HepG2 (cell line): ENCODE measurements around the gene JMJD8. TPM values are rescaled to one million over a fixed set of nuclear protein-coding genes. Genes with fewer than 3 reads are reported as not detected.

Experiments used
- AKAP8 ChIP-seq: sonication (generic); formaldehyde crosslinking; IDR thresholded peaks from 2 replicates; pipeline ENCODE4 v1.5.1; 2020; ENCODE audit warnings: mild to moderate bottlenecking, missing genetic modification reagents
- EHMT2 ChIP-seq: fragments of 200-600 bp; sonication (generic); IDR thresholded peaks from 2 replicates; pipeline ENCODE4 v1.7.0; 2017; ENCODE audit warnings: antibody characterized with exemption, low read depth, low read length, borderline replicate concordance
- KAT7 ChIP-seq: IDR thresholded peaks from 2 replicates; pipeline ENCODE4 v1.6.1; 2018; ENCODE audit warnings: borderline replicate concordance, missing compliant biosample characterization
- MEIS1 ChIP-seq: sonication (generic); formaldehyde crosslinking; IDR thresholded peaks from 2 replicates; pipeline ENCODE4 v1.9.0; 2021; ENCODE audit warnings: mild to moderate bottlenecking, missing genetic modification reagents, moderate library complexity, borderline replicate concordance
- NKX3-1 ChIP-seq: sonication (generic); formaldehyde crosslinking; IDR thresholded peaks from 2 replicates; pipeline ENCODE4 v1.5.0; 2020; ENCODE audit warnings: missing genetic modification reagents
- RORA ChIP-seq: sonication (generic); formaldehyde crosslinking; IDR thresholded peaks from 2 replicates; pipeline ENCODE4 v1.5.0; 2020; ENCODE audit warnings: mild to moderate bottlenecking, missing genetic modification reagents, moderate library complexity
- SP1 ChIP-seq, 2 experiments: fragments of 450-650 bp in 1 of 2; sonication (generic) in 1 of 2; formaldehyde crosslinking in 1 of 2; IDR thresholded peaks; 2 replicates each; pipeline versions ENCODE4 v1.4.0 to v1.6.1; 2016 to 2020; ENCODE audit warnings: missing genetic modification reagents in 1 of 2
- ZNF589 ChIP-seq: sonication (generic); formaldehyde crosslinking; conservative IDR thresholded peaks from 2 replicates; pipeline ENCODE4 v1.8.0; 2022; ENCODE audit warnings: mild to moderate bottlenecking, moderate library complexity, missing genetic modification reagents
- ZNF709 ChIP-seq: sonication (generic); formaldehyde crosslinking; IDR thresholded peaks from 2 replicates; pipeline ENCODE4 v1.5.0; 2020; ENCODE audit warnings: mild to moderate bottlenecking, missing genetic modification reagents
- ZSCAN20 ChIP-seq: sonication (generic); formaldehyde crosslinking; IDR thresholded peaks from 2 replicates; pipeline ENCODE4 v1.4.0; 2020; ENCODE audit warnings: missing genetic modification reagents, mild to moderate bottlenecking, borderline replicate concordance
- polyA plus RNA-seq, 8 experiments: library from polyadenylated mRNA; depleted of rRNA in 3 of 8; stranded (reverse) in 7 of 8; unstranded in 1 of 8; fragments of >200 nt; fragmentation: Illumina TruSeq in 4 of 8; extraction: Trizol in 4 of 8; gene quantifications; 2 replicates each; pipeline versions ENCODE4 v1.2.1 to v1.2.3, GENCODE V29; 2011 to 2016; ENCODE audit warnings: low read depth in 4 of 8, missing spikeins in 1 of 8, mixed read lengths in 1 of 8; ENCODE audit not compliant: insufficient read depth in 1 of 8
- total RNA-seq, 5 experiments: library from RNA; depleted of rRNA; stranded (reverse); fragments of >200 nt; fragmentation: Illumina TruSeq; extraction: Trizol; gene quantifications; 2 replicates each; pipeline ENCODE4 v1.2.3, GENCODE V29; 2016; ENCODE audit warnings: low read depth in 1 of 5
- TF ChIP-seq, protein P1 (sequence below): sonication (generic); formaldehyde crosslinking; IDR thresholded peaks from 2 replicates; pipeline ENCODE4 v1.4.0; 2020; ENCODE audit warnings: missing genetic modification reagents
- TF ChIP-seq, protein P2 (sequence below): conservative IDR thresholded peaks from 2 replicates; pipeline ENCODE4 v1.6.1; 2018; ENCODE audit warnings: missing genetic modification reagents
- TF ChIP-seq, protein P3 (sequence below): fragments of 450-650 bp; IDR thresholded peaks from 2 replicates; pipeline ENCODE4 v1.6.1; 2016
- TF ChIP-seq, protein P4 (sequence below): sonication (generic); formaldehyde crosslinking; IDR thresholded peaks from 2 replicates; pipeline ENCODE4 v1.4.0; 2020; ENCODE audit warnings: mild to moderate bottlenecking, missing genetic modification reagents
- TF ChIP-seq, protein P5 (sequence below): sonication (generic); formaldehyde crosslinking; IDR thresholded peaks from 2 replicates; pipeline ENCODE4 v1.4.0; 2020; ENCODE audit warnings: mild to moderate bottlenecking, missing genetic modification reagents
- TF ChIP-seq, protein P6 (sequence below): sonication (generic); IDR thresholded peaks from 2 replicates; pipeline ENCODE4 v1.6.1; 2016; ENCODE audit warnings: low read depth, borderline replicate concordance

Gene JMJD8
- total and polyA plus RNA-seq, 2 of the 13 experiments (the other 11 are each of a cell fraction or from before 2014, with no cell fraction given): 2.6 to 11.8 TPM

DNA sequence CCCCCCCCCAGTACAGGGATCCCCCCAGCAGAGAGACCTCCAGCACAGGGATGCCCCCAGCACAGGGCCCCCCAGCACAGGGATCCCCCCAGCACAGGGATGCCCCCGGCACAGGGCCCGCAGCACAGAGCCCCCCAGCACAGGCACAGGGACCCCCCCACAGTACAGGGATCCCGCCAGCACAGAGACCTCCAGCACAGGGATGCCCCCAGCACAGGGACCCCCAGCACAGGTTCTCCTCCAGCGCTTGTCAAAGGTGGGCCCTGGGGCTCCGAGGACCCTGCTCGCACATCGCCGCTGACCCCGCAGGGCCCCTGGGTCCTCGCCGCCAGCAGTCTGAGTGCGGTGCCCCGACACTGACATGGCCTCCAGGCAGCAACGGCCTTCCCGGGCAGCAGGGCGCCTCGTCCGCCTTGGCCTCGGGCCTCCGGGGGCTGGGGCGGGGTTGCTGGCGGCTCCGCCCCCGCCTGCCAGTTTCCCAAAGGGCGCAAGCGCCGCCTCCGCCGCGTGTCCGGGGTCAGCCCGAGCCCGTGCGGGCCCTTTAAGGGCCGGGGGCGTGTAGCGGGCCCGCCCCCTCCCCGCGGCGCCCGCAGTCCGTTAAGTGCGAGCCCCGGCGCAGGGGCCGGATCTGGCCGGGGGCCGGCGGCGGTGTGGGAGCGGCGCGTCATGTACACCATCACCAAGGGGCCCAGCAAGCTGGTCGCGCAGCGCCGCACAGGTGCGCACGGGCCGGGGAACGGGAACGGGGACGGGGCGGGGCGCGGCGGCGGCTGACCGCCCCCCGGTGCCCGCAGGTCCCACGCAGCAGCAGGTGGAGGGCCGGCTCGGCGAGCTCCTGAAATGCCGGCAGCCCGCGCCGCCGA is 42.6 kb downstream of the JMJD8 start, which contains the start of gene MCRIP2 (continued):
- TF ChIP-seq, protein P1, sequence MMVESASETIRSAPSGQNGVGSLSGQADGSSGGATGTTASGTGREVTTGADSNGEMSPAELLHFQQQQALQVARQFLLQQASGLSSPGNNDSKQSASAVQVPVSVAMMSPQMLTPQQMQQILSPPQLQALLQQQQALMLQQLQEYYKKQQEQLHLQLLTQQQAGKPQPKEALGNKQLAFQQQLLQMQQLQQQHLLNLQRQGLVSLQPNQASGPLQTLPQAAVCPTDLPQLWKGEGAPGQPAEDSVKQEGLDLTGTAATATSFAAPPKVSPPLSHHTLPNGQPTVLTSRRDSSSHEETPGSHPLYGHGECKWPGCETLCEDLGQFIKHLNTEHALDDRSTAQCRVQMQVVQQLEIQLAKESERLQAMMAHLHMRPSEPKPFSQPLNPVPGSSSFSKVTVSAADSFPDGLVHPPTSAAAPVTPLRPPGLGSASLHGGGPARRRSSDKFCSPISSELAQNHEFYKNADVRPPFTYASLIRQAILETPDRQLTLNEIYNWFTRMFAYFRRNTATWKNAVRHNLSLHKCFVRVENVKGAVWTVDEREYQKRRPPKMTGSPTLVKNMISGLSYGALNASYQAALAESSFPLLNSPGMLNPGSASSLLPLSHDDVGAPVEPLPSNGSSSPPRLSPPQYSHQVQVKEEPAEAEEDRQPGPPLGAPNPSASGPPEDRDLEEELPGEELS (CRISPR knock-in tag): peak; percentile 53; the same call in 1 of the 2 replicates
- 0 out of 2 replicates have a peak, but pooled peaks have one; percentile 4 for TF ChIP-seq RORA (CRISPR knock-in tag)
- TF ChIP-seq, protein P2, sequence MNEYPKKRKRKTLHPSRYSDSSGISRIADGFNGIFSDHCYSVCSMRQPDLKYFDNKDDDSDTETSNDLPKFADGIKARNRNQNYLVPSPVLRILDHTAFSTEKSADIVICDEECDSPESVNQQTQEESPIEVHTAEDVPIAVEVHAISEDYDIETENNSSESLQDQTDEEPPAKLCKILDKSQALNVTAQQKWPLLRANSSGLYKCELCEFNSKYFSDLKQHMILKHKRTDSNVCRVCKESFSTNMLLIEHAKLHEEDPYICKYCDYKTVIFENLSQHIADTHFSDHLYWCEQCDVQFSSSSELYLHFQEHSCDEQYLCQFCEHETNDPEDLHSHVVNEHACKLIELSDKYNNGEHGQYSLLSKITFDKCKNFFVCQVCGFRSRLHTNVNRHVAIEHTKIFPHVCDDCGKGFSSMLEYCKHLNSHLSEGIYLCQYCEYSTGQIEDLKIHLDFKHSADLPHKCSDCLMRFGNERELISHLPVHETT (CRISPR knock-in tag): no peak; the same call in 1 of the 2 replicates
- TF ChIP-seq, protein P3, sequence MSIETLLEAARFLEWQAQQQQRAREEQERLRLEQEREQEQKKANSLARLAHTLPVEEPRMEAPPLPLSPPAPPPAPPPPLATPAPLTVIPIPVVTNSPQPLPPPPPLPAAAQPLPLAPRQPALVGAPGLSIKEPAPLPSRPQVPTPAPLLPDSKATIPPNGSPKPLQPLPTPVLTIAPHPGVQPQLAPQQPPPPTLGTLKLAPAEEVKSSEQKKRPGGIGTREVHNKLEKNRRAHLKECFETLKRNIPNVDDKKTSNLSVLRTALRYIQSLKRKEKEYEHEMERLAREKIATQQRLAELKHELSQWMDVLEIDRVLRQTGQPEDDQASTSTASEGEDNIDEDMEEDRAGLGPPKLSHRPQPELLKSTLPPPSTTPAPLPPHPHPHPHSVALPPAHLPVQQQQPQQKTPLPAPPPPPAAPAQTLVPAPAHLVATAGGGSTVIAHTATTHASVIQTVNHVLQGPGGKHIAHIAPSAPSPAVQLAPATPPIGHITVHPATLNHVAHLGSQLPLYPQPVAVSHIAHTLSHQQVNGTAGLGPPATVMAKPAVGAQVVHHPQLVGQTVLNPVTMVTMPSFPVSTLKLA: no peak
- no peak for TF ChIP-seq EHMT2
- no peak for TF ChIP-seq ZSCAN20 (CRISPR knock-in tag)
- TF ChIP-seq, protein P4, sequence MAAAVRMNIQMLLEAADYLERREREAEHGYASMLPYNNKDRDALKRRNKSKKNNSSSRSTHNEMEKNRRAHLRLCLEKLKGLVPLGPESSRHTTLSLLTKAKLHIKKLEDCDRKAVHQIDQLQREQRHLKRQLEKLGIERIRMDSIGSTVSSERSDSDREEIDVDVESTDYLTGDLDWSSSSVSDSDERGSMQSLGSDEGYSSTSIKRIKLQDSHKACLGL: peak; percentile 44; the same call in 1 of the 2 replicates
- TF ChIP-seq SP1 (IDR thresholded peaks at IDR 0.05): no peak
- TF ChIP-seq SP1 (CRISPR knock-in tag; IDR thresholded peaks at IDR 0.05): peak; percentile 77
- TF ChIP-seq, protein P5, sequence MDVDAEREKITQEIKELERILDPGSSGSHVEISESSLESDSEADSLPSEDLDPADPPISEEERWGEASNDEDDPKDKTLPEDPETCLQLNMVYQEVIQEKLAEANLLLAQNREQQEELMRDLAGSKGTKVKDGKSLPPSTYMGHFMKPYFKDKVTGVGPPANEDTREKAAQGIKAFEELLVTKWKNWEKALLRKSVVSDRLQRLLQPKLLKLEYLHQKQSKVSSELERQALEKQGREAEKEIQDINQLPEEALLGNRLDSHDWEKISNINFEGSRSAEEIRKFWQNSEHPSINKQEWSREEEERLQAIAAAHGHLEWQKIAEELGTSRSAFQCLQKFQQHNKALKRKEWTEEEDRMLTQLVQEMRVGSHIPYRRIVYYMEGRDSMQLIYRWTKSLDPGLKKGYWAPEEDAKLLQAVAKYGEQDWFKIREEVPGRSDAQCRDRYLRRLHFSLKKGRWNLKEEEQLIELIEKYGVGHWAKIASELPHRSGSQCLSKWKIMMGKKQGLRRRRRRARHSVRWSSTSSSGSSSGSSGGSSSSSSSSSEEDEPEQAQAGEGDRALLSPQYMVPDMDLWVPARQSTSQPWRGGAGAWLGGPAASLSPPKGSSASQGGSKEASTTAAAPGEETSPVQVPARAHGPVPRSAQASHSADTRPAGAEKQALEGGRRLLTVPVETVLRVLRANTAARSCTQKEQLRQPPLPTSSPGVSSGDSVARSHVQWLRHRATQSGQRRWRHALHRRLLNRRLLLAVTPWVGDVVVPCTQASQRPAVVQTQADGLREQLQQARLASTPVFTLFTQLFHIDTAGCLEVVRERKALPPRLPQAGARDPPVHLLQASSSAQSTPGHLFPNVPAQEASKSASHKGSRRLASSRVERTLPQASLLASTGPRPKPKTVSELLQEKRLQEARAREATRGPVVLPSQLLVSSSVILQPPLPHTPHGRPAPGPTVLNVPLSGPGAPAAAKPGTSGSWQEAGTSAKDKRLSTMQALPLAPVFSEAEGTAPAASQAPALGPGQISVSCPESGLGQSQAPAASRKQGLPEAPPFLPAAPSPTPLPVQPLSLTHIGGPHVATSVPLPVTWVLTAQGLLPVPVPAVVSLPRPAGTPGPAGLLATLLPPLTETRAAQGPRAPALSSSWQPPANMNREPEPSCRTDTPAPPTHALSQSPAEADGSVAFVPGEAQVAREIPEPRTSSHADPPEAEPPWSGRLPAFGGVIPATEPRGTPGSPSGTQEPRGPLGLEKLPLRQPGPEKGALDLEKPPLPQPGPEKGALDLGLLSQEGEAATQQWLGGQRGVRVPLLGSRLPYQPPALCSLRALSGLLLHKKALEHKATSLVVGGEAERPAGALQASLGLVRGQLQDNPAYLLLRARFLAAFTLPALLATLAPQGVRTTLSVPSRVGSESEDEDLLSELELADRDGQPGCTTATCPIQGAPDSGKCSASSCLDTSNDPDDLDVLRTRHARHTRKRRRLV: no peak
- peak; percentile 72; the same call in 1 of the 2 replicates for TF ChIP-seq ZNF709 (CRISPR knock-in tag)
- peak; percentile 86 for TF ChIP-seq ZNF589 (CRISPR knock-in tag)
- TF ChIP-seq NKX3-1 (CRISPR knock-in tag): 0 out of 2 replicates have a peak, but pooled peaks have one; percentile 13
- TF ChIP-seq, protein P6, sequence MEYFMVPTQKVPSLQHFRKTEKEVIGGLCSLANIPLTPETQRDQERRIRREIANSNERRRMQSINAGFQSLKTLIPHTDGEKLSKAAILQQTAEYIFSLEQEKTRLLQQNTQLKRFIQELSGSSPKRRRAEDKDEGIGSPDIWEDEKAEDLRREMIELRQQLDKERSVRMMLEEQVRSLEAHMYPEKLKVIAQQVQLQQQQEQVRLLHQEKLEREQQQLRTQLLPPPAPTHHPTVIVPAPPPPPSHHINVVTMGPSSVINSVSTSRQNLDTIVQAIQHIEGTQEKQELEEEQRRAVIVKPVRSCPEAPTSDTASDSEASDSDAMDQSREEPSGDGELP: no peak
- 0 out of 2 replicates have a peak, but pooled peaks have one; percentile 51 for TF ChIP-seq AKAP8
- TF ChIP-seq MEIS1 (CRISPR knock-in tag): no peak; the same call in 1 of the 2 replicates
- TF ChIP-seq KAT7 (CRISPR knock-in tag): no peak
